Measurements from ENCODE around the gene ABI1.

The ABI1 gene

DNA sequence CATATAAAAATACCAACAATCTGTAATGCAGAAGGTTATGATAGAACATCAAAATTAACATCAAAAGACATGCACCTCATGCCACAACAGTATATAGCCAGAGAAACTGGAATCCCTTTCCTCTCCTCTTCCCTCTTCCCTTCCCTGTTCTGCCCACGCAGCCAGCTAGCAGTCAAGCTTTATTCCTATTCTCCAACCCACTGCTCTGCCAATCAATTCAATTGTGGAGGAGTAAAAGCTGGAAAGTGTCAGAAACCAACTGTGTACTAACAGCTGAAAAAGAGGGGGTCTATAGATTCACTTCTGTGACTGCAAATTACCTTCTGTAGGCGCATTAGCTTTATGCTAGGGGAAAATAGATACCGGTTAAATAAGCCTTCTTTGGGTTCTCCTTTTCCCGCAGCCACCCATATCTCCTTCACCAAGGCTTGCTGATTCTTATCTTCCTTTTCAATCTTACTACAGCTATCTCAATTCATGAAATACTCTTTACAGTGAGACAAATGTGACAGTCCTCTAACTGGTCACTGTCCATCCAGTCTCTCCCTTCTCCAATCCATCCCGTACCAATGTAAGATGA is 16.3 kb downstream of the ABI1 start:
- no peak for DNase-seq

DNA sequence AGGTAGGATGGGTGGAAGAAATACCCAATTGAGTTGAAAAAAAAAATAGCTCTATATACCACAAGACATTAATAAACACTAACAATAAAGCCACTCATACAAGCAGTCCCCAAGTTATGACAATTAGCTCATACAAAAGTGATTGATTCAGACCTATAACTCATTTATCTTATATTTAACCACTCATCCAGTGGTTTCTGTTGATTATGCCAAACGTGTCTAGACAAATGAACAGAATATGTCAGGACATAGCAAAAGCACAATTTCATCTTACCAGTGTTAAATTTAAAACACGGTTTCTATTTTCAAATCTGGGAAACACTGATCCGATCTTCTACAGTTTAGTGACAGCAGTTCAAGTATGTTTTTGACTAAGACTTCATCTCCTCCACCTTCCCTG is 17.0 kb downstream of the ABI1 start:
- no peak for DNase-seq

DNA sequence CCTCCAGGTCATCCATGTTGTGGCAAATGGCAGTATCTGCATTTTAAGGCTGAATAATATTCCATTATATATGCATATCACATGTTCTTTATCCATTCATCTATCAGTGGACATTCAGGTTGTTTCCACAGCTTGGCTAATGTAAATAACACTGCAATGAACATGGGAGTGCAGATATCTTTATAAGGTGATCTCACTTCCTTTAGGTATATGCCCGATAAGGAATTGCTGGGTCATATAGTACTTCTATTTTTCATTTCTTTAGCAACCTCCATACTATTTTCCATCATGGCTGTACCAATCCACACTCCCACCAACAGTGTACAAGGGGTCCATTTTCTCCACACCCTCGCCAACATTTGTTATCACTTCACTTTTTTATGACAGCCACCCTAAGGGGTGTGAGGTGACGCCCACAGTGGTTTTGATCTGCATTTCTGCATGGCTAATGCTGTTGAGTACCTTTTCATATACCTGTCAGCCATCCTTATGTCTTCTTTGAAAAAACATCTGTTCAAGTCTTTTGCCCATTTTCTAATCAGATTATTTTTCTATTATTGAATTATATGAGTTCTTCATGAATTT is 18.9 kb downstream of the ABI1 start:
- no peak for DNase-seq

DNA sequence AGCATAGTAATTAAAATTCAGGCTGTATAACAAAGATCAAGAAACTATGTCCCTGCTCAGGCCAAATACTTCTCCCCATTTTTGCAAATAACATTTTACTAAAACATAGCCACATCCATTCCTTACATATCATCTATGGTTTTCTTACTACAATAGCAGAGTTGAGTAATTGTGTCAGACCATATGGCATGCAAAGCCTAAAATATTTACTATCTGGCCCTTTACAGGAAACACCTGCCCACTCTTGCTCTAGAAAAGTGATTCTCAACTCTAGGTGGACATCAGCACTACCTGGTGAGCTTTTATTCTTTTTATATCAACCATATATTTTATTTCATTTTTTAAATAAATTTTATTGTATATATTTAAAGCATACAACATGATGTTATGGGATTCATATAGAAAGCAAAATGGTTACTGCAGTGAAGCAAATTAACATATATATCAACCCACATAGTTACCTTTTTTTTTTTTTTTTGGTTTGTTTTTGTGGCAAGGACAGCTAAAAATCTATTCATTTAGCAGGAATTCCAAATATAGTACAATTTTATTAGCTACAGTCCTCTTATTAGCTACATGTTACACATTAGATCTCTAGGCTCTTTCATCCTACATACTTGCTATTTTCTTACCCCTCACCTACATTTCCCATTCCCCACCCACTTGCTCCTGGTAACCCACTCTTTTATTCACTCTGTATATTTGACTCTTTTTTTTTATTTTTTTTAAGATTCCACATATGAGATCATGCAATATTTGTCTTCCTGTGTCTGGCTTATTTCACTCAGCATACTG is 19.6 kb downstream of the ABI1 start:
- DNase-seq = no peak

DNA sequence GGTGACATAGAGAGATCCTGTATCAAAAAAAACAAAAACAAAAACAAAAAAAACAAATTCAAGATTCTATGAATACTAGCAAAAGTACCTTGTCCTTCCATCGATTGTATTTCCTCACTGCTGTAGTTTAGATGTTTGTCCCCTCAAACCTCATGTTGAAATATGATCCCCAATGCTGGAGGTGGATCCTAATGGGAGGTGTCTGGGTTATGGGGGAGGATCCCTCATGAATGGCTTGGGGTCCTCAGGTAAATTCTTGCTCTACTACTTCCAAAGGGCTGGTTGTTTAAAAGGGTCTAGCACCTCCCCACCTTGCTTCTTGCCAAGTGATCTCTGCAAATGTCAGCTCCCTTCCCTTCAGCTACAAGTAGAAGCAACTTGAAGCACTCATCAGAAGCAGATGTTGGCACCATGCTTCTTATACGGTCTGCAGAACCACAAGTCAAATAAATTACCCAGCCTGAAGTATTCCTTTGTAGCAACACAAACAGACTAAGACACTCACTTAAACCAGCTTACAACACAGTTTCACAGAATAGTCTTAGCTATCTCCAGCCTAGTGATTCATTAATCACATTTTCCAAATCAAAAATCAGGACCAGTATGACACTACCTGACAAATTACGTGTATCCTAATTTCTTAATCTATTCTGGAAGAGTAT is 20.7 kb downstream of the ABI1 start:
- no peak for DNase-seq

DNA sequence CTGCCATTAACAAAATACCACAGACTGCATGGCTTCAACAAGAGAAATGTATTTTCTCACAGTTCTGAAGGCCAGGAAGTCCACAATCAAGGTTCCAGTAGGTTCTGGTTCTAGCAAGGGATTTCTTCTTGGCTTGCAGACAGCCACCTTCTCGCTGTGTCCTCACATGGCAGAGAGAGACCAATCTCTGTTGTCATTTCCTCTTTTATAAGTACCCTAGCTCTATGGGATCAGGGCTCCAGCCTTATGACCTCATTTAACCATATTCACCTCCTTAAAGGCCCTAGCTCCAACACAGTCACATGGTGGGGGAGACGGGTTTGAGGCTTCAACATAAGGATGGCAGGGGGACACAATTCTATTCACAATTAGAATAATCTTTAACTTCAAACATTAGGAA is 23.6 kb downstream of the ABI1 start:
- DNase-seq = no peak

DNA sequence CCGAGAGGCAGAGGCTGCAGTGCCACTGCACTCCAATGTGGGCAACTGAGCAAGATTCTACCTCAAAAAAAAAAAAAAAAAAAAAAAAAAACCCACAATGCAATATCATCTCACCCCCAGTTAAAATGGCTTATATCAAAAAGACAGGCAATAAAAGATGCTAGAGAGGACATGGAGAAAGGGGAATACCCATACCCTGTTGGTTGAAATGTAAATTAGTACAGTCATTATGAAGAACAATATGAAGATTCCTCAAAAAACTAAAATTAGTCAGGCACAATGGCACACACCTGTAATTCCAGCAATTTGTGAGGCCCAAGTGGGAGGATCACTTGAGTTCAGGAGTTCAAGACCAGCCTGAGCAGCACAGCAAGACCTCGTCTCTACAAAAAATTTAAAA is 25.7 kb downstream of the ABI1 start:
- DNase-seq = no peak

DNA sequence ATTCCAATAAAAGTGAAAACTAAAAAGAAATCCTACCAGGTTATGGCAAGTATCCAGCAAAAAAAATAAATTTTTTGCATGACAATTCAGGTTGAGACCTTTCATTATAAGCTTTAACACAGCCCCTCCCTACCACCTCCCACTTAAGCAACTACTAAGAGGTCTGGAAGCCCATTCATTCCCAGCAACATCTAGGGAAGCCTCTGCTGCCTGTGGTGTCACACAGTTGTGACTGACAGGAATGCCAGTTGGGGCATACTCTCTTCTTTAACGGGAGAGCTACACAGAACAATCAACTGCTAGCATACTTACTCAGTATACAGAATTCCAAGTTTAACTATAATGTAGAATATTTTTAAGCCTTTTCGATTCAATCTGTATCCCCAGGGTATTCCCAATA is 27.8 kb downstream of the ABI1 start:
- no peak for DNase-seq

DNA sequence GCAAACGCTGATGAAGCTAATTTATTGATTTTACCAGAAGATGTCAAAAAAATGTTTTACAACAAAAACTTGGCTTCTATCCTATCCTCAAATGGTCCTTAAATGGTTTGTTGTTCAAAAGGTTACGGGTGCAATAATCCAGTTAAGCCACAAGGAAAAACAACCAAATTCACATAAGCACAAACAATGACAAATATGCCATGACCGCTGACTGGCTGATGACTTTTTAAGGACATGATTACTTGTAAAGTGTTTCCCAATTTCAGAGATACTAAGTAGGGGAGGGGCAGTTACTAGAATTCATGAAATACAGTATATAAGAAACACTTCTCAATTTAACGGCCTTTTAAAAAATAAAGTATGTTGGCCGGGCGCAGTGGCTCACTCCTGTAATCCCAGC is 28.8 kb downstream of the ABI1 start:
- DNase-seq = no peak

DNA sequence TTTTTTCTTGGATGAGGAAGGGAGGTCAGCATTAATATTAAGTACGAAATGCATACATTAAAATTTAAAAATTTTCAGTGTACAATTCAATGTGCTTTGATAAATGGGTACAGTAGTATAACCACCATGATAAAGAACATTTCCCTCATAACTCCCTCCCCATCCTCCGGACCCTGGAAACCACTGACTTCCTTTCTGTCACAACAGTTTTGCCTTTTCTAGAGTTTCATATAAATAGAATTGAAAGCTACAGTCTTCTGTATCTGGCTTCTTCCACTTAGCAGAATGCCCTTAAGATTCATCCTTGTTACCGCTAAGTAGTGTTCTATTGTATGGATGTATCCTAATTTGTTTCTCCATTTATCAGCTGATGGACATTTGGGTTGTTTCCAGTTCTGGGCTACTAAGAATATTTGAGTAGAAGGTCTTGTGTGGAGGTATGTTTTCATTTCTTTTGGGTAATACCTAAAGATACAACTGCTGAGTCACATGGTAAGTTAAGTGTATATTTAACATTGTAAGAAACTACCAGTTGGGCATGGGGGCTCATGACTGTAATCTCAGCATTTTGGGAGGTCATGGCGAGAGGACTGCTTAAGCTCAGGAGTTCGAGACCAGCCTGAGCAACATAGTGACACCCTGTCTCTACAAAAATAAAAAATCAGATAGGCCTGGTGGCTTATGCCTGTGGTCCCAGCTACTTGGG is 30.8 kb downstream of the ABI1 start:
- no peak for DNase-seq

DNA sequence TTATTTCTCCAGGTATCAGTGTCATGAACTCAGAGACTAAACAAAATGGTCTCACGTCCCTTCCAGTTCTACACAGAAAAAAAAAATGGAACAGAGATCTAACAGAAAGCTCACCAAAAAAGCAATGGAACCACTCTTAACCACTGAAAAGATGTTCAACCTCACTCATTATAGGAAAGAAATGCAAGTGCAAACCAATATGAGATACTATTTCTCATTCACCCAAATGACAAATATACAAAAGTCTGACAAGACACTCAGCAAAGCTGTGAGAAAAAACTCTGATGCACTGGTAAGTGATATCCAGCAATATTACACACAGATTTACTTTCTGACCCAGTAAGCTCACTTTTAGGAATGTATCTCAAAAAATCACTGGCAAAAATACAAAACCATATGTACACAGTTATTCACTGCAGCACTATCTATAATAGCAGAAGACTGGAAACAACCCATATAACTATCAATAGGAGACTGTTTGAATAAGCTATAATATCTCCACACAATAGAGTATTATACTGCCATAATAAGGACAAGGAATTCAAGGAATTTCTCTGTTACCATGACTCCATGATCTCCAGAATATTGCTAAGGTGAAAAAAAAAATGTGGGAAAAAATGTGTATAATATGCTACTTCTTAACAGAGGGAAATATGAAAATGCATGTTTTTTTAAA is 36.6 kb downstream of the ABI1 start:
- no peak for DNase-seq

DNA sequence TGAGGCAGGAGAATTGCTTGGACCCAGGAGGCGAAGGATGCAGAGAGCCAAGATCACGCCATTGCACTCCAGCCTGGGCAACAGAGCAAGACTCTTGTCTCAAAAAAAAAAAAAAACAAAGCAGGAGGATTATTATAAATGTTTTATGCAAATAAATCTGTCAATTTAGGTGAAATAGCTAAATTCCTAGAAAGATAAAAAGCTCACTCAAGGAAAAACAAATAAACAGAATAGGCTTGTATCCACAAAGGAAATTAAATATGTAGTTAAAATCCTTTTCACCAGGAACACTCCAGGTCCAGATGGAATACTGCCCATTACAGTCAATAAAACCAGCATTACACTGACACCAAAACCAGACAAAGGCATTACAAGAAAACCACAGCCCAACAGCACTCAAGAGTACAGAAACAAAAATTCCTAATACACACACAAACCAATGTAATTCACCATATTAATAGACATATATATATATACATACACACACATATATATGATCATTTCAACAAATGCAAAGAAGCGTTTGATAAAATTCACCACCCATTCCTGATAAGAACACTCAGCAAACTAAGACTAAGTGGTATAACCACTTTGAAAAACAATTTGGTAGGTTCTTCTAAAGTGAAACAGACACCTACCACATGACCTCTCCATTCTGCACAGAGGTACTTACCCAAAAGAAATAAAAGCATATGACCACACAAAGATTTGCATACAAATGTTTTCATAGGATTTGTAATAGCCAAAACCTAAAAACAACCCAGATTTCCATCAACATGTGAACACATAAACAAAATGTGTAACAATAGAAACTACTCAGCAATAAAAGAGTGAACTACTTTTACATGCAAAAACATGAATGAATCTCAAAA is 38.8 kb downstream of the ABI1 start:
- no peak for DNase-seq

DNA sequence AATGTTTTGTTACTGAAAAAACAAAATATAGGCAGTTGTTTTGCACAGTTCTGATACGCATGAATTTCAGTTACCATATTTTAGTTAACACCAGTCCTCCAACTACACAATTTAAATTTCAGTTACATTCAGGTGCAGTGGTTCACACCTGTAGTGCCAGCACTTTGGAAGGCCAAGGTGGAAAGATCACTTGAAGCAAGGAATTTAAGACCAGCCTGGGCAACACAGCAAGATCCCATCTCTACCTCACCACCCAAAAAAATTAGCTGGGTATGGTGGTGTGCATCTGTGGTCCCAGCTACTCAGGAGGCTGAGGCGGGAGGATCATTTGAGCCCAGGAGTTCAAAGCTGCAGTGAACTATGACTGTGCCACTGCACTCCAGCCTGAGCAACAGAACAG is 45.3 kb downstream of the ABI1 start:
- no peak for DNase-seq

DNA sequence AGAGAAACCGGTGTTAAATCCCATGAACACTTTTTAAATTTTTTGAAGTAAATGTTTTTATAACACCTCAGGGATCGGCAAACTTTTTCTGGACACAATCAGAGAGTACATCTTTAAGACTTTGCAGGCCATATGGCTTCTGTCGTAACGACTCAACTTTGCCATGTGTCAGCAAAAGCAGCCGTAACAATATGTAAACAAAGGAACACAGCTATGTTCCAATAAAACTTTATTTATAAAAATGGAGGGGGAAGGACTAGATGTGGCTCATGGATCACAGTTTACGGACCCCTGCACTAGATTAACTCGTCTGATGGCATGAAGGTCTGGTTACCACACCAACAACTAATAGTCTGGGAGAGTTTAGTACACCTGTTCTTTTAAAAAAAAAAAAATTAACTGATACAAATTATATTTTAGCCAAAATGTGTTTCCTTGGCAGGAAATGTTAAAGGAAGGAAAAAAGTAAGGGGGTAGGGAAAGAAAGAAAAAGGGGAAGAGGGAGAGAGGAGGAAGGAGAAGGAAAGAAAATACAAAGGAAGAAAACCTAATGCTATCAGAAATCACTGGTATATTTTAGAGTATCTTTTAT is 50.2 kb downstream of the ABI1 start:
- DNase-seq = no peak

DNA sequence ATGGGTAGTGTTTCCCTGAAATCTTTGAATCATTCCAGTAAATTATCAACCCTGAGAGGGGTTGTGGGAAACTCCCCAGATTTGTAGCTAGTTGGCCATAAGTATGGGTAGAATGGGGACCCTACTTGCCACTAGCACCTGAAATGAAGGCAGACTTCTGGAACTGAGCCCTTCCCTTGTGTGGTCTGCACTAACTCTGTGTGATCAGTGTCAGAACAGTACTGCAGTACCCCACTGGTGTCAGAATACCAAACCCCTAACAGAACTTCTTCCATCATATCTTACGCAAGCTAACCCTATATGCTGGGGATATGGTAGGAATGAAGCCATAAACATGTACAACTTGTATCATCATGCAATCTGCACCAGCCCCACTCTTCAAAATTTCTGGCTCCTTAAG is 50.8 kb downstream of the ABI1 start:
- no peak for DNase-seq

DNA sequence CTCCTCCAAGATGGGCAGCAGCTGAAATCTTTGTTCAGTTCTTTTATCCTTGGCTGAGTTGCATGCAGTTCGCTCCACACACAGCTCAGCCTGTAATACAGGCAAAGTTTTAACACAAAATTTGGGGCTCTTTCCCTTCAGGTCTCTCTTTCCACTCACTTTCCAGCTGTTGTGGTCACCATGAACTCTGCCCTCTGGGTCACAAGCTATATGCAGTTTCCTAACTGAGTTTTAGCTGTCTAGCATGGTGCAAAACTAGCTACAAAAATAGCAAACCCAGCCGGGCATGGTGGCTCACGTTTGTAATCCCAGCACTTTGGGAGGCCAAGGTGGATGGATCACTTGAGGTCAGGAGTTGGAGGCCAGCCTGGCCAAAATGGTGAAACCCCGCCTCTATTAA is 53.2 kb downstream of the ABI1 start:
- no peak for DNase-seq

DNA sequence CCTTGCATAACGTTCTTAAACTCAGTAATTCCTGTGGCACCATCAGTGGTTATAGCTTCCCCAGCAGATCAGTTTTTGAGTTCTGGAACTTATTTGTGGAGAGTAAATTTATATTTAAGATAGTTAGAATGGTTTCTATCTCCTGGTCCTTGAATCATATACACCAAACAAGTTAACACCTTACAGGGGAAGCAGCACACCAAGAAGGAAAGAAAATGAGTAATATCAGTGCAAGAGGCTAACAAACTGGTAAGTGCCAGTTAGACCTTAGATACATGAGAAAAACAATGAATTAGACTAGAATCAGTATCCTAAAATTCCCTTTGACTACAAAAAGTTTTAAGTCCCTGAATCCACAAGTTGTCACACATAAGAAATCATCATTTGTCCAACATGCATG is 54.2 kb downstream of the ABI1 start:
- DNase-seq = no peak

DNA sequence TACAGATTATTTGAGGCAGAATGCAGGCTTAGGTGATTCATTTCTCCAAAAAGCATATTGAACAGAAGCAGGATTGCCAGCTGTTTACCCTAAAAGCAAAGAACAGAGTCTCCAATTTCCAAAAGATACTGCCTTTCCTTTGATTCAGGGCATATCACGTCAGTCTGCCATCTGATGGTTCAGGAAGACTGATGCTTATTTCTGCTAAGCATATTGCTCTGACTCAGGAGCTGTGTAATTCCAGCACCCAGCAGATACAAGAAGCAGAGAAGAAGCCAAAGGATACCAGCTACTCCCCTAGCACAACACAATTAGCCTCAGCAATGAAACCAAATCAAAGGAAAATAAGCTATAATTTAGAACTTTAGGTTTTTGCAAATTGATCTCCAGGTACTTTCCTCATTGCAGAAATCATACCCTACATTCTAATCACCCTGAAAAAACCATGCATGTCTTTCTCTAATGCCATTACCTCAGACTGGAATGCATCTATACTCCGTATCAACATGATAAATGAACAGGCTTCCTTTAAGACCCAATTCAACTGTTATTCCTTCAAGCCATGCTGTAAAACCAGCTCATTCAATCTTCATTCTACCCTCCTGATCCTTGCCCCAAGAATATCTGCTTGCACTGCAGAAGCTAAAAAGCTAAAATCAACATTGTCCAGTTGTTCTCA is 55.1 kb downstream of the ABI1 start:
- DNase-seq = no peak

DNA sequence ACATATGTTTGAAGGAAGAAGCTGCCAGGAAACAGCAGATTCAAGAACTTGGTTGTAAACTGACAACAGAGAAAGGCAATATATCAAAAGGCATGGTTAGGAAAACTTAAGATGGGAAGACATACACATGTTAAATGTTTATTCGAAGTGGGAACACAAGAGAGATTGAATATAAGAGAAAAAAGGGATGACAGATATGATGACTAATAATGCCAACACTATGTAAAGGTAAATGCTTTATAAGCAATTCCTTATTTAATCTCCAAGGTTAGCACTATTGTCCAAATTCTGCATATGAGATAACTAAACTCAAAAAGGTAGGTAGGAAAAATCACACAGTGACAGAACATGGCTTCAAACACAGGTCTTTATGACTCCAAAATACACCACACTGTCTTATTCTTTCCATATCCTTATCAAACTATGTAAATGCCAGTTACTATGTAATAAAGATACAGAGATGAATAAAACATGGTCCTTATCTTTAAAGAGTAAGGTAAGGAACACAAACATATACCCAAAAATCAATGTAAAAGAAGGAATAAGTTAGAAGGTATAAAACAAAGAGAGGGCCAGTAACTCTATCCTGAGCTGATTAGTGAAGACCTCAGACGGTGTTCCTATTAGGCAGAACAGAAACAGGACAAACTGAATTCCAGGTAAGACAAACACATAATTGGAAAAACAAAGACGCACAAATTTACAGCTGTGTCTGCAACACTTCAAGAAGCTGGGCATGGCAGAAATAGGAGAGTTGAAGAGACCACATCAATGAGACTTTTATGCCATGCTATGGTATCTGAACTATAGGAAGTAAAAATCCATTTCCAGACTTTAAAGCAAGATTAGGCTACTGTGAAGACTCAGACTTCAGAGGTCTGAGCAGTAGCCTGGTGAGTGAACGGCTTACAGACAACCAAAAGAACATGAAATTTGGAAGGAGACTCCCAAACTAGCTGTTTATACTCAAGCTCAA is 56.1 kb downstream of the ABI1 start:
- no peak for DNase-seq

DNA sequence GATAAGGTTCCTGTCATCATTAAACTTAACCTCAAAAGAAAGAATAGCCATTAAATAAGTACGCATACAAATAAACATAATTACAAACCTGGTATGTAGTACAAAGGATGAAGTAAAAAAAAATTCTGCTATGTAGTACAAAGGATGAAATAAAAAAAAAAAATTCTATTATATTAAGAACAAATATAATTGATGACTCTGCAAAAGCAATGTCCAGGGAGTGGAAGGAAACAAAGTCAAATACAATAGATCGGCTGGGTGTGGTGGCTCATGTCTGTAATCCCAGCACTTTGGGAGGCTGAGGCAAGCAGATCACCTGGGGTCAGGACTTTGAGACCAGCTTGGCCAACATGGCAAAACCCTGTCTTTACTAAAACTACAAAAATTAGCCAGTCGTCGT is 56.9 kb downstream of the ABI1 start:
- DNase-seq = no peak

Measured in stimulated activated CD4-positive, alpha-beta T cell treated with anti-CD3 and anti-CD28 coated beads, Interleukin-12 subunit alpha, Interleukin-12 subunit beta, amount 100 ng/mL, for 4 hours (primary cell).